Activated naive CD4-positive, alpha-beta T cell treated with Interleukin-2 at 50 U/mL for 16 hours (primary cell): ENCODE results near the gene HIC2.
"Not testable (repeated sequence)": the region's sequence is repeated elsewhere in the genome, so short reads cannot be mapped to it uniquely, and the experiment has no call there.

Experiments used
- DNase-seq: peaks from one replicate; pipeline ENCODE4 v3.0.0-alpha.2; 2020

The HIC2 gene

DNA sequence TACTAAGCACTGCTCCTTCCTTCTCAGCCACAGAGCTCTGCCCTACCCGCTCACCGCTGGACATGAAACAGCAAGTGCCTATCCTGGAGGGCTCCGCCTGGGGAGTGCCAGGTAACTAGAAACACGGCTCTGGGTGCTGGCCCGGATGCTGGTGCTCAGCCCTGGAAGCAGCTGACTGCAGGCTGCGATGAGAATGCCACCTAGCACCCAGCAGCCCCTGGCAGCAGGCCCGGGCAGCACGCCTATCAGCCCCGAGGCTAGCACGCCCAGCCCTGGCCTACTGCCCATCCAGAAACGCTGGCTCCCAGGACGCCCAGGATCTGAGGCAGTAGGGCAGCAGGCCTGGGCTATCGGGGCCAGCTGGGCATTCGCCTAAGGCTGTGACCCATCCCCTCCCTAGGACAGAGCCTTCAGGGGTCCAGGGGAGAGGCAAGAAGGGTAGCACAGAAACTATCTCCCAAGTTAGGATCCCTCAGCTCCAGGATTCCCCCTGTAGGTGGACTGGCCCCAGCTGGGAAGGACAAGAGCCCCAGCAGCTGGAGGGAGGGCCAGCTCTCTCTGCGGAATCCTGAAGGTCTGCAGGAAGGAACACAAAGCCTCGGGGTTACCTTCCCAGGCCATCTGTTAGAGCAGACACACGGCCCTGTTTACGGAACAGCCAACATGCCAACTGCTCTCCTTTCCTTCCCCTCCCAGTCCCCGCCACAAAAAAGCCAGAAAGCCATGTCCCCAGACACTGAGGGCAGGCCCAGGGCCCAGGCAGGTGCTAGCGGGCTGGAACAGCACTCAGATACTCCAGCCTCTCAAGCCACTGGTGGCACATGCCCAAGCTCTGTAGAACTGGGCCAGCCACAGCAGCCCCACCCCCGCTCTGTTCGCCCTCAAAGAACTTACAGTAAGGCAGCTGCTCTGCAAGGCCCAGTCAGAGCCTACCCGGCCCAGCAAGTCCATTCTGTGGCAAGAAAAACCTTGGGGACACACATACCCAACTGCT is 76.9 kb downstream of the HIC2 start:
- not testable (repeated sequence) for DNase-seq

DNA sequence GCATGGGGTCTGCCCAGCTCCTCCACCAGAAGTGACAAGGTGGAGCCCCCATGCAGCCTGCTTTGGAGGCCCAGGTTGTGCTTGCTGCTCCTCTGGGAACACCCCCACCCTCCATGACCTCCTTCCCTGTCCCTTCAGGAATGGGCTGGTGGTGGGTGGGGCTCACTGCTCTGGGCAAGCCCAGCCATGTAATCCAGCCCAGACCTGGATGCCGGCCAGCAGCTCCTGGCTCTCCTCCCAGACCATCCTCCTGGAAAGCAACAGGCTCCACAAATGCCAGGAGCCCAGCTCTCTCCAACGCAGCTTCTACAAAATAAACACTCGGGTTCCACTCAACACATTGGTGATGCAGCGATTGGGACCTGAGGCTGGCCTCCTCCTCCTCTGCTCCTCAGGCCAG is 80.8 kb downstream of the HIC2 start:
- not testable (repeated sequence) for DNase-seq

DNA sequence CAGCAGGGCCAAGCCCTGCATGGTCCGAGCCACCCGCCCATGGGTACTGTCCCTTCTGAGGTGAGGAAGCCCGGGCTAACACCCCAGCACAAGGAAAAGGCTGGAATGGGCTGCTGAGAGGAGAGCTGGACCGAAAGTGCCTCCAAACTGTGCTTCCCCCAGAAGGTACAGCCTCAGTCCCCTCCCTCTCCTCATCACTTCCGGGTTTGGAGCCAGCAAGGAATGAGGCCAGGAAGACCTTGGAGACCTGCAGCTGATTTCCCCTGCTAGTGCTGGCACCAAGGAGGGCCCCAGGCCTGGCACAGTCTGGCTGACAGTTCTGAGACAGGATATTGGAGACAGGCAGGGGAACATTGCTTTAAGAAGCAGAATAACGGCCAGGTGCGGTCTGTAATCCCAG is 81.3 kb downstream of the HIC2 start:
- DNase-seq = not testable (repeated sequence)

DNA sequence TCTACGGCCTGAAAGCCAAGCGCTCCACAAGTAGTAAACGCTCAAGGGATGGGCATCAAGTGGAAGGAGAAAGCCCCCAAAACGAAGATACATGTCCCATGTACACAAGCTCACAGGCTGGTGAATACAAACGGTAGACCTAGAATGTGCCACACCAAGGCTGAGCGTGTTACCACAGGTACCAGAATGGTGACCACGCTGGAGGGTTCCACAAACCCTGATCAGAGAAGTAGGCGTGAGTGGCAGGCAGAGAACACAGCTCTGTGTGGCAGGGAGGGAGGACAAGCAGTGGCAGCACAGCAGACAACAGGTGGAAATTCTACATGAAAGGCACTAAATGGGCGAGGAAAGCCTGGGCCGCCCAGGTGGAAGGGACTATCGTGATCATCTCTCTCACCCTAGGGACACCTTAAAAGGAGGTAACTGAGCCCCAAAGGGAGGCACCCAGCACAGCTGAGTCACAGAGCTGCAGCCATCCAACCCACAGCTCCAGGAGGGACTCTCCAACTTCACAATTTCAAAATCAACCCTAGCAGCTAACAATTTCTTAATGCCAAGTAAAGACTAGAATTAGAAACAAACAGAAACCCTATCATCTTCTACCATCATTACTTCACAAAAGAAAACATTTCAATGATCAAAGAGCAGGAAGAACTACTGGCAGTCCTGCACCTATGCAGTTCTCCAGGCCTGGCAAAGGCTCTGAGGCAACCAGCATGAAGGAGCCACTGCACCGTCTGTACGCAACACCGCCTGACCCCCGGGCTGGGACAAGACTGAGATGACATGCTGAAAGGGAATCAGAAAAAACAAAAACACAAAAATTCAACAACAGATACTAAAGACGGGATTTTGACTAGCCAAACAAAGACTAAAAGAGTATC is 82.7 kb downstream of the HIC2 start:
- DNase-seq = not testable (repeated sequence)
